Left renal pelvis (tissue), 4 donors: ENCODE results near the gene ACTL8. TPM values are rescaled to one million over a fixed set of nuclear protein-coding genes. Genes with fewer than 3 reads are reported as not detected.

Experiments
- DNase-seq, 4 donors: peaks; one replicate each; pipeline ENCODE4 v3.0.0-alpha.2; 2013; ENCODE audit warnings: low read depth in 4 of 4, low spot score in 3 of 4
- polyA plus RNA-seq, 4 donors: library from polyadenylated mRNA; unstranded; fragments of 120-200 nt; gene quantifications; one replicate each; pipeline ENCODE4 v1.2.1, GENCODE V29; 2013; ENCODE audit not compliant: insufficient read length in 4 of 4

ACTL8 gene
- polyA plus RNA-seq, 4 donors: not detected

- no peak for DNase-seq
Observed at GRCh38 chr1:17798011-17798410, 42.9 kb downstream of the ACTL8 start.

DNA sequence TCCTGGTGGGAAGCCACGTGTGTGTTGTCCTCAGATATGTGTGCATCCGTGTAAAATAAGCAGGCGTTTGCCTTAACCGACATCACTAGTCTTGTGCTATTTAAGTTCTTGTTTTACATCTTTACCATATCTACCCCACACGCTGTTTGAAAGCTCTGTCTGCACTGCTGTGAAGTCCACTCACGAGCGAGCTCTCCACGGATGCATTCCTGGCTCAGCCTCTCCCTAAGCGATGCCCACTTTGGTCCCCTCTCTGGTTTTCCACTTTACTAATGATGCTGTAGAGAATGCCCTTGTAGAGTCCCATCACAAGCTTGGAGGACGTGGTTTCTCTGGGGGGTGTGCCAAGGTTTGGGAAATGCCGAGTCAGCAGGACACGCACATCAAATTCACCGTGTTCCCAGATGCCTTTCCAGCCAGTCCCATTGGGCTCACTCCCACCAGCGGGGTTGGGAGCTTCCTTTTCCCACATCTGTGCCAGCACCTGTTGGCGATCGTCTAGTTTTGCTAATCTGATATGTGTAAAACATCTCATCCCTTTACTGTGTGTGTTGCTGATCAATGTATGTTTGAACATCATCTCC, 43.8 kb downstream of the ACTL8 start:
- DNase-seq: no peak

GRCh38 chr1:17799642-17800041, 44.5 kb downstream of the ACTL8 start:
- DNase-seq: no peak

GRCh38 chr1:17802164-17802563, 47.0 kb downstream of the ACTL8 start:
- no peak for DNase-seq

DNA sequence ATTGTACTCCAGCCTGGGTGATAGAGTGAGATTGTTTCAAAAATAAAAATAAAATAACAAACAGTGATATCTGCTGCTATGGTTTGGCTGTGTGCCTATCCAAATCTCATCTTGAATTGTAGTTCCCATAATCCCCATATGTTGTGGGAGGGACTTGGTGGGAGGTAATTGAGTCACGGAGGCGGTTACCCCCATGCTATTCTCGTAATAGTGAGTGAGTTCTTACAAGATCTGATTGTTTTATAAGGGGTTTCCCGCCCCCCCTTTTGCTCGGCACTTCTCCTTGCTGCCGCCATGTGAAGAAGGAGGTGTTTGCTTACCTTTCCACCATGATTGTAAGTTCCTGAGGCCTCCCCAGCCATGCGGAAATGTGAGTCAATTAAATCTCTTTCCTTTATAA, 47.8 kb downstream of the ACTL8 start:
- no peak for DNase-seq

GRCh38 chr1:17805869-17806684, 50.9 kb downstream of the ACTL8 start:
- DNase-seq: peak in 2 of 4 donors; percentile 7 to 8

- DNase-seq: no peak
Observed at GRCh38 chr1:17808816-17809215, 53.7 kb downstream of the ACTL8 start.

DNA sequence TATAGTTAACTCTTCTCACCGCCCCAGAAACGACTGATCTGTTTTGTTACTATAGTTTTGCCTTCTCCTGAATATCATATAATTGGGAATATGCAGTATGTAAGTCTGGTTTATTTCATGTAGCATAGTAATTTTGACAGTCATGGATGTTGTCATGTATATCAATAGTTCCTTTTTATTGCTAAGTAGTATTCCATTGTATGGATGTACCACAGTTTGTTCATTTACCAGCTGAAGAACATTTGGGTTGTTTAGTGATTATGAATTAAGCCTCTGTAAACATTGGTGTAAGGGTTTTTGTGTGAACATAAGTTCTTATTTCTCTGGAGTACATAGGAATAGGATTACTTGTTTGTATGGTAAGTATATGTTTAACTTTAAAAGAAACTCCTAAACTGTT, 55.5 kb downstream of the ACTL8 start:
- no peak for DNase-seq

DNA sequence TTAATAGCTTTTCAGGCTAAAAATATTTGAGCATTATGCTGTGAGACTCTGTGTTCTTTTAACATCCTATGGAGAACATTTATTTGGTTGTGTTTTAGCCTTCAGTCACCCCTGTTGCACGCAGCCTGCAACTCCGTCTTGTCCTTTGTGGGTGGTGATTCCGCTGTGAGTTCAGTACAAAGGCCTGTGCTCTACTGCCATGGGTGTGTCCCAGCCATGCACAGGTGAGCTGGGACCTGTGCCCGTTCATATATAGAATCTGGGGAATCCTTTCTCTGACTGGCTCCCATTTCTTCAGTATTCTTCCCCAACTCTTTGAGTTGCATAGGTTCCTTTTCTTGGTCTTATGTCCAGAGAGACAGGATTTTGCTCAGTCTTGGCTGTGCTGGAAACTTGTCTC, 61.4 kb downstream of the ACTL8 start:
- DNase-seq: no peak

GRCh38 chr1:17819129-17819802, 64.1 kb downstream of the ACTL8 start:
- no peak for DNase-seq

GRCh38 chr1:17820198-17820597, 65.1 kb downstream of the ACTL8 start:
- no peak for DNase-seq

- no peak for DNase-seq
Observed at GRCh38 chr1:17822741-17823426, 67.8 kb downstream of the ACTL8 start.

- DNase-seq: no peak
Observed at GRCh38 chr1:17825273-17826164, 70.4 kb downstream of the ACTL8 start.

GRCh38 chr1:17826165-17826488, 71.0 kb downstream of the ACTL8 start:
- no peak for DNase-seq

DNA sequence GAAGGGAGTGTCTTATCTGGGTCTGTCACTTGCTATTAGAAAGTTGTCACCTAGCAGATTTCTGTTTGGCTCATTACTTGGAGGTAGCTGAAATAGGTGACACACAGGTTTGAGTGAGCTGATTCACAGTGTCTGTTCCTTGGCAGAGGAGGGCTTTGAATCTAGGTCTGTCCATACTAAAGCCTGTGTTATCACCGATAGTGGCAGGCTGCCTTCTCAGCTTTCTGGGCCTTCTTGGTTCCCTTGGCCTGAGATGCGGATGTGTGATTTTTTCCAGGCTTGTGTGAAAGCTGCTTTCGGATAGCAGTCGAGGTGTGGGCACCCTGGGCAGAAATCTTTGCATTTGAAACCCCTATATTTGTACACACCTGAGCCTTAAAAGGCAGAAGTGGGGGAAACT, 73.9 kb downstream of the ACTL8 start:
- no peak for DNase-seq

DNA sequence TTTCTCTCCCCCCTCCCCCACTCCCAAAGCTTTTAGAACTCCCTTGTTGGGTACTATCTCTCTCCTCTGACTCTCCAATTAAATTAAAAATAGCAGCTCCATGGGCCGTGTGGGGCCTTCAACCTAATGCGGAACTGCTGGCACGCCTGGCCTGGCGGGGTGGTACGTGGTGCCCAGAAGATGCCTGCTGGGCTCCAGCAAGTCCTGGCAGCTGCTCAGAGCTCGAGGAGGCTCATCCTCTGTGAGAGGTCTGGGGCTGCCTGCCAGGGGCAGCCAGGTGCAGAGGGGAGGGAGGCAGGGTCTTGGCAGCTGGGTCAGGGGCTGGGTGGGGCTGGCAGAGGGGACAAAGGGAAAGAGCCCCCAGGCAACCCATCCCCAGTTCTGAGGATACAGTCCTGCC, 74.4 kb downstream of the ACTL8 start:
- DNase-seq: no peak

- DNase-seq: peak; percentile 27 to 73 (median 52)
Observed at GRCh38 chr1:17831597-17831996, 76.5 kb downstream of the ACTL8 start.

GRCh38 chr1:17833661-17834501, 78.7 kb downstream of the ACTL8 start:
- DNase-seq: no peak

GRCh38 chr1:17834561-17835100, 79.5 kb downstream of the ACTL8 start:
- DNase-seq: no peak
